Measurements from ENCODE around the gene TMEM38A.
"Not testable (repeated sequence)": the region's sequence is repeated elsewhere in the genome, so short reads cannot be mapped to it uniquely, and the experiment has no call there.

TMEM38A gene

GRCh38 chr19:16679811-16680210, 18.9 kb downstream of the TMEM38A start:
- DNase-seq = no peak

- no peak for DNase-seq
Measured at GRCh38 chr19:16682539-16682938, 21.6 kb downstream of the TMEM38A start.

- DNase-seq = no peak
Measured at GRCh38 chr19:16684216-16684615, 23.3 kb downstream of the TMEM38A start.

- no peak for DNase-seq
Measured at GRCh38 chr19:16688084-16688483, 27.1 kb downstream of the TMEM38A start.

GRCh38 chr19:16698914-16699313, 38.0 kb downstream of the TMEM38A start:
- no peak for DNase-seq

GRCh38 chr19:16702123-16702522, 41.2 kb downstream of the TMEM38A start:
- no peak for DNase-seq

- DNase-seq = no peak
Measured at GRCh38 chr19:16703677-16704076, 42.7 kb downstream of the TMEM38A start.

- not testable (repeated sequence) for DNase-seq
Measured at GRCh38 chr19:16710870-16711269, 49.9 kb downstream of the TMEM38A start.

GRCh38 chr19:16712295-16712694, 51.4 kb downstream of the TMEM38A start:
- DNase-seq = not testable (repeated sequence)

- peak; percentile 65 for DNase-seq
Measured at GRCh38 chr19:16714702-16715287, 53.9 kb downstream of the TMEM38A start.

- DNase-seq = no peak
Measured at GRCh38 chr19:16715611-16716010, 54.7 kb downstream of the TMEM38A start.

GRCh38 chr19:16721051-16721450, 60.1 kb downstream of the TMEM38A start:
- DNase-seq = no peak

GRCh38 chr19:16722591-16722990, 61.7 kb downstream of the TMEM38A start:
- no peak for DNase-seq

GRCh38 chr19:16726916-16727315, 66.0 kb downstream of the TMEM38A start:
- no peak for DNase-seq

GRCh38 chr19:16735650-16736266, 74.8 kb downstream of the TMEM38A start:
- DNase-seq = not testable (repeated sequence)

- DNase-seq = peak; percentile 2
Measured at GRCh38 chr19:16736709-16737108, 75.8 kb downstream of the TMEM38A start.

GRCh38 chr19:16737911-16738310, 77.0 kb downstream of the TMEM38A start:
- peak; percentile 80 for DNase-seq

- no peak for DNase-seq
Measured at GRCh38 chr19:16739546-16739945, 78.6 kb downstream of the TMEM38A start.
